HEK293 (cell line): ENCODE results near the gene KRTAP1-1.

Experiments
- CTCF ChIA-PET: fragments of 350-600 bp; formaldehyde crosslinking; extraction: SDS; loops from one replicate; lab custom pipeline; 2021; ENCODE audit warnings: antibody characterized with exemption; lab: Yijun Ruan, JAX
- POLR2A ChIA-PET: fragments of 300-600 bp; formaldehyde crosslinking; extraction: SDS; loops from one replicate; lab custom pipeline; 2020; ENCODE audit warnings: antibody characterized with exemption, inconsistent platforms; lab: Yijun Ruan, JAX
- H3K27ac ChIP-seq: fragments of 200-500 bp; sonication (Bioruptor generic); 2 replicates; pipeline ENCODE4 v1.5.1; 2014; ENCODE audit warnings: low read depth, low read length, control low read depth, inconsistent platforms; ENCODE audit errors: extremely low read depth
- H3K36me3 ChIP-seq, 2 experiments: fragments of 200-500 bp in 1 of 2; sonication (Bioruptor generic) in 1 of 2; 1 replicate in 1 of 2; 2 replicates in 1 of 2; pipeline ENCODE4 v1.5.1; 2014 to 2017; ENCODE audit warnings: inconsistent platforms in 2 of 2, low read length in 2 of 2; ENCODE audit not compliant: control insufficient read depth in 2 of 2, insufficient read depth in 1 of 2
- H3K4me1 ChIP-seq: fragments of 200-500 bp; sonication (Bioruptor generic); 2 replicates; pipeline ENCODE4 v1.5.1; 2014; ENCODE audit warnings: mild to moderate bottlenecking, low read length, inconsistent platforms; ENCODE audit not compliant: control insufficient read depth, insufficient read depth
- H3K4me3 ChIP-seq: 2 replicates; pipeline ENCODE4 v1.5.1; 2011; ENCODE audit warnings: low read depth, mild to moderate bottlenecking, control low read depth, low read length, moderate library complexity
- H3K9me3 ChIP-seq: fragments of 200-500 bp; sonication (Bioruptor generic); 2 replicates; pipeline ENCODE4 v1.5.1; 2014; ENCODE audit warnings: low read depth, low read length, inconsistent platforms; ENCODE audit not compliant: control insufficient read depth, insufficient read depth
- BCL11A ChIP-seq: fragments of 450-650 bp; formaldehyde crosslinking; IDR thresholded peaks from 2 replicates; pipeline ENCODE4 v1.5.1; 2016; ENCODE audit warnings: low read depth, missing biosample characterization, missing genetic modification characterization
- GLI2 ChIP-seq: fragments of 450-650 bp; formaldehyde crosslinking; IDR thresholded peaks from 2 replicates; pipeline ENCODE4; 2017; ENCODE audit warnings: missing biosample characterization, missing genetic modification characterization, low read depth, borderline replicate concordance
- GLIS2 ChIP-seq: fragments of 450-650 bp; formaldehyde crosslinking; IDR thresholded peaks from 2 replicates; pipeline ENCODE4 v1.5.1; 2016; ENCODE audit warnings: missing biosample characterization, missing genetic modification characterization
- KLF9 ChIP-seq: fragments of 450-650 bp; formaldehyde crosslinking; IDR thresholded peaks from 2 replicates; pipeline ENCODE4 v1.5.1; 2016; ENCODE audit warnings: missing biosample characterization, missing genetic modification characterization, low read depth
- ZBTB17 ChIP-seq: fragments of 450-650 bp; formaldehyde crosslinking; IDR thresholded peaks from 2 replicates; pipeline ENCODE4 v1.5.1; 2016; ENCODE audit warnings: missing biosample characterization, missing genetic modification characterization
- ZEB2 ChIP-seq: fragments of 450-650 bp; formaldehyde crosslinking; IDR thresholded peaks from 2 replicates; pipeline ENCODE4 v1.5.1; 2016; ENCODE audit warnings: missing biosample characterization, missing genetic modification characterization
- ZFP3 ChIP-seq: fragments of 450-650 bp; formaldehyde crosslinking; IDR thresholded peaks from 2 replicates; pipeline ENCODE4 v1.5.1; 2016; ENCODE audit warnings: low read depth, missing biosample characterization, missing genetic modification characterization
- ZFP37 ChIP-seq: fragments of 450-650 bp; formaldehyde crosslinking; IDR thresholded peaks from 2 replicates; pipeline ENCODE4 v1.5.1; 2016; ENCODE audit warnings: missing biosample characterization, missing genetic modification characterization
- ZFP41 ChIP-seq: fragments of 450-650 bp; formaldehyde crosslinking; IDR thresholded peaks from 2 replicates; pipeline ENCODE4 v1.5.1; 2016; ENCODE audit warnings: missing biosample characterization, missing genetic modification characterization, borderline replicate concordance
- ZFP69B ChIP-seq: fragments of 450-650 bp; formaldehyde crosslinking; IDR thresholded peaks from 2 replicates; pipeline ENCODE4 v1.5.1; 2016; ENCODE audit warnings: missing biosample characterization, missing genetic modification characterization
- ZNF140 ChIP-seq: fragments of 450-650 bp; formaldehyde crosslinking; IDR thresholded peaks from 2 replicates; pipeline ENCODE4 v1.5.1; 2016; ENCODE audit warnings: missing biosample characterization, missing genetic modification characterization
- ZNF202 ChIP-seq: fragments of 450-650 bp; formaldehyde crosslinking; IDR thresholded peaks from 2 replicates; pipeline ENCODE4 v1.5.1; 2016; ENCODE audit warnings: missing biosample characterization, missing genetic modification characterization, borderline replicate concordance
- ZNF223 ChIP-seq: fragments of 450-650 bp; formaldehyde crosslinking; IDR thresholded peaks from 2 replicates; pipeline ENCODE4 v1.5.1; 2016; ENCODE audit warnings: missing biosample characterization, missing genetic modification characterization
- ZNF23 ChIP-seq: fragments of 450-650 bp; formaldehyde crosslinking; IDR thresholded peaks from 2 replicates; pipeline ENCODE4 v1.5.1; 2016; ENCODE audit warnings: missing biosample characterization, missing genetic modification characterization, borderline replicate concordance
- ZNF248 ChIP-seq: fragments of 450-650 bp; formaldehyde crosslinking; IDR thresholded peaks from 2 replicates; pipeline ENCODE4 v1.5.1; 2017; ENCODE audit warnings: missing biosample characterization, missing genetic modification characterization
- ZNF426 ChIP-seq: fragments of 450-650 bp; formaldehyde crosslinking; IDR thresholded peaks from 2 replicates; pipeline ENCODE4 v1.5.1; 2017; ENCODE audit warnings: missing biosample characterization, missing genetic modification characterization, mild to moderate bottlenecking, inconsistent platforms, moderate library complexity
- ZNF558 ChIP-seq: fragments of 450-650 bp; formaldehyde crosslinking; IDR thresholded peaks from 2 replicates; pipeline ENCODE4 v1.5.1; 2016; ENCODE audit warnings: missing biosample characterization, missing genetic modification characterization
- ZNF585B ChIP-seq: fragments of 450-650 bp; formaldehyde crosslinking; IDR thresholded peaks from 2 replicates; pipeline ENCODE4 v1.5.1; 2016; ENCODE audit warnings: missing biosample characterization, missing genetic modification characterization
- ZNF629 ChIP-seq: fragments of 450-650 bp; formaldehyde crosslinking; IDR thresholded peaks from 2 replicates; pipeline ENCODE4 v1.5.1; 2017; ENCODE audit warnings: missing biosample characterization, missing genetic modification characterization
- ZNF670 ChIP-seq: fragments of 450-650 bp; formaldehyde crosslinking; IDR thresholded peaks from 2 replicates; pipeline ENCODE4 v1.5.1; 2016; ENCODE audit warnings: missing biosample characterization, missing genetic modification characterization, low read depth
- ZNF785 ChIP-seq: fragments of 450-650 bp; formaldehyde crosslinking; IDR thresholded peaks from 2 replicates; pipeline ENCODE4 v1.5.1; 2016; ENCODE audit warnings: missing biosample characterization, missing genetic modification characterization
- ZNF837 ChIP-seq: fragments of 450-650 bp; formaldehyde crosslinking; IDR thresholded peaks from 2 replicates; pipeline ENCODE4 v1.5.1; 2016; ENCODE audit warnings: missing biosample characterization, missing genetic modification characterization
- ZSCAN23 ChIP-seq: fragments of 450-650 bp; formaldehyde crosslinking; IDR thresholded peaks from 2 replicates; pipeline ENCODE4 v1.5.1; 2016; ENCODE audit warnings: missing biosample characterization, missing genetic modification characterization
- TF ChIP-seq, protein P1 (sequence below): fragments of 450-650 bp; formaldehyde crosslinking; IDR thresholded peaks from 2 replicates; pipeline ENCODE4 v1.5.1; 2016; ENCODE audit warnings: missing biosample characterization, missing genetic modification characterization
- TF ChIP-seq, protein P2 (sequence below): fragments of 450-650 bp; formaldehyde crosslinking; IDR thresholded peaks from 2 replicates; pipeline ENCODE4 v1.5.1; 2016; ENCODE audit warnings: missing biosample characterization, missing genetic modification characterization

The KRTAP1-1 gene

DNA sequence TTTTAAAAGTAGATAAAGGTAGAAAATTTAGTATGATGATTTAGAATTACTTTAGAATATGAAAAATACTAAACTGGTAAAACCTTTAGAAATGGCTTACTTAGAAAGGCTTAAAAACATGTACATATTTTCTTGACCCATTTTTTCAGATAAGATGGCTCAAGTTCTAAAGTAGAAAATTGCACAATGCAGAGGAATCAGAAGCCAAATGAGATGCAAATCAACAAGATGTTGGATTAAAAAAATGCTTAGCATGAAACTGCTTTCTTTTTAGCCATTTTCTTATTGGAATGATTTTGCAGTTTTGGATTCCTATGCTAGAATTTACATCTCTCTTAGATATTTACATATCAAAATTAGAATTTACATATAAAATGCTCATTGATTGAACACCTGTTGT is 30.8 kb downstream of the KRTAP1-1 start:
- ChIA-PET POLR2A (no interaction called here), CTCF (interaction anchor here (0.7 kb wide), 1 partner anchor 44 kb away, joined by 3 read pairs; no protein-coding TSS in a partner anchor)
- TF ChIP-seq ZNF248 (tag by site-specific recombination) = no peak
- TF ChIP-seq ZNF585B = no peak
- no peak for TF ChIP-seq ZSCAN23 (tag by site-specific recombination)
- TF ChIP-seq ZNF202 = no peak
- TF ChIP-seq ZFP37 (tag by site-specific recombination) = no peak
- no peak for TF ChIP-seq ZFP3
- no peak for TF ChIP-seq ZNF223 (tag by site-specific recombination)
- no peaks in the 10 kb centered on the region for H3K9me3 ChIP-seq
- no peaks in the 10 kb centered on the region for H3K36me3 ChIP-seq
- H3K4me3 ChIP-seq = no peak overlapping the region
- H3K27ac ChIP-seq = no peak overlapping the region
- no peaks in the 10 kb centered on the region for H3K4me1 ChIP-seq

DNA sequence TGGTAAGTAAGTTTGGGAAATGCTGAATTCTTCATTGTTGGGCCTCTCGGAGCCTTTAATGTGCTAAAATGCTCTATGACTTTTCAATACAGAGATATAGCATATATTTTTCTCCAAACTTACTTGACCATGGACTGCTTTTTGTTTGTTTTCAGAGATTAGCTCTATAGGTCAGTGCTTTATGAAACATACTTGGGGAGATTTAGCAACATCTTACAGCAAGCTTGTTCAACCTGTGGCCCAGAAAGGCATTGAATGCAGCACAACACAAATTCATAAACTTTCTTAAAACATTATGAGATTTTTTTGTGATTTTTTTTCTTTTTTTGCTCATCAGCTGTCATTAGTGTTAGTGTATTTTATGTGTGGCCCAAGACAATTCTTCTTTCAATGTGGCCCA is 31.3 kb downstream of the KRTAP1-1 start:
- CTCF ChIA-PET = interaction anchor here (0.7 kb wide), 1 partner anchor 44 kb away, joined by 3 read pairs; no protein-coding TSS in a partner anchor
- no peaks in the 10 kb centered on the region for H3K4me1 ChIP-seq
- TF ChIP-seq ZNF670 (tag by site-specific recombination) (no peak), GLIS2 (tag by site-specific recombination) (no peak), ZNF785 (tag by site-specific recombination) (no peak)
- no peak overlapping the region for H3K4me3 ChIP-seq
- no peak overlapping the region for H3K27ac ChIP-seq
- POLR2A ChIA-PET = no interaction called here
- H3K36me3 ChIP-seq = no peaks in the 10 kb centered on the region
- no peaks in the 10 kb centered on the region for H3K9me3 ChIP-seq

DNA sequence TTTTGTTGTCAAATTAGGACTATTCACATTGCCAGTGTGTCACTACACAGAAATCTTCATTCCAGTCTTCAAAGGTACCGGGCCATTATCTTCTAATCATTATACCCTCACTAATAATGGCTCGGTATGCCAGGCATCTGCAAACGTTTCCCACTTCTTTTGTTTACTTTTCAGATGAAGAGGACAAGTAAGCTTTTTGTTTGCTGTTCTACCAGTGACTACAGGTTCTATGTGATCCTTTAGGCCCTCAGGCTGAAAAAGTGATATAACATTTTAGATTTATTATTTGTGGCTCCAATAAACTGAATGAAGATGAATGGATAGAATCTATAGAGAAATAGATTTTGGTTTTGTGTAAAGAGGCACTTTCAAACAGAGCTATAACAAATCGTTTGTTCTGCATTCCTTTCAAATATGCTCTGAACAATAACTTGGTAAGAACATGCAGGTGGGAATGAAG is 31.9 kb downstream of the KRTAP1-1 start:
- CTCF ChIA-PET = interaction anchor here (0.5 kb wide), 1 partner anchor 559 kb away, joined by 5 read pairs; no protein-coding TSS in a partner anchor
- H3K4me1 ChIP-seq = no peaks in the 10 kb centered on the region
- no peak overlapping the region for H3K4me3 ChIP-seq
- POLR2A ChIA-PET = no interaction called here
- H3K9me3 ChIP-seq = no peaks in the 10 kb centered on the region
- TF ChIP-seq BCL11A = no peak
- TF ChIP-seq, all 188 proteins: peak for 0
- Histone ChIP-seq H3K36me3 (no peaks in the 10 kb centered on the region), H3K27ac (no peak overlapping the region)

DNA sequence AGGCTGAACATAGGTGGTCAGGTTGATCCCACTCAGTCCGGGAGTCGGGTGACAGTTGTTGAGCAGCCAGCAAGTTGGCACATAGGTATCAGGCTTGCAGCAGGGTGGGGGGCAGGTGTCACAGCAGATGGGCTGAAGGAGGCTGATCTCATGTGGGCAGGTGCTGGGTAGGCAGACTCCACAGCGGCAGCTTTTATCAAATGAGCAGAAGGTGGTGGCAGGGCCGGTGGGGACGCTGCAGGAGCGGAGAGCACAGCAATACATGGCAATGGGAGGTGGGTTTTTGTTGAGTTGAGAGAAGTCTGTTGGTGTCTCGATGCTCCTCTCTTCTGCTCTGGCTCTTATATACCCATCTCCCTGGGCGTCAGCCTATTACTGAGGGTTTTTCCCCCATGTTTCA is 32.4 kb downstream of the KRTAP1-1 start, which contains the start of gene KRTAP3-1:
TSS of gene KRTAP3-1 (minus strand) at position 318 of the 400 bp plus-strand sequence. CDS start at position 264, 54 bp downstream.
- Histone ChIP-seq H3K4me1 (no peaks in the 10 kb centered on the region), H3K4me3 (no peak within 1 kb of the TSS), H3K9me3 (no peaks in the 10 kb centered on the region)
- ChIA-PET CTCF (interaction anchor here (0.5 kb wide), 1 partner anchor 640 kb away, joined by 3 read pairs; no protein-coding TSS in a partner anchor), POLR2A (no interaction called here)
- TF ChIP-seq GLIS2 (tag by site-specific recombination) (no peak), ZNF629 (tag by site-specific recombination) (no peak)
- TF ChIP-seq, all 188 proteins: peak for 0
- H3K36me3 ChIP-seq = no peaks in the 10 kb centered on the region
- no peak within 1 kb of the TSS for H3K27ac ChIP-seq

DNA sequence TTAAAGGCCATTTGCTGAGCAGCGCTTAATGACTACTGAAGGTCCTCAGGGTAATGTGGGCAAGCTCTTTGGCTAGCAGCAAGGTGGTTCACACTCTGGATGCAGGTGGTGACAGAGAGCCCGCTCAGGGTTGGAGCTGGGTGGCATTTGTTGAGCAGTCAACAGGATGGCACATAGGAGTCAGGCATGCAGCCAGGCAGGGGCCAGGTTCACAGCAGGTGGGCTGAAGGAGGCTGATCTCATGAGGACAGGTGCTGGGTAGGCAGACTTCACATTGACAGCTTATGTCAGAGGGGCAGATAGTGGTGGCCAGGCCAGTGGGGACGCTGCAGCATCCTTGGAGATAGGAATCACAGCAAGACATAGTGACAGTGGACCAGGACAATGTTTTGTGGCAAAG is 36.9 kb downstream of the KRTAP1-1 start:
- no peak overlapping the region for H3K27ac ChIP-seq
- no peaks in the 10 kb centered on the region for H3K4me1 ChIP-seq
- no peak overlapping the region for H3K4me3 ChIP-seq
- ChIA-PET POLR2A (no interaction called here), CTCF (no interaction called here)
- no peaks in the 10 kb centered on the region for H3K36me3 ChIP-seq
- no peaks in the 10 kb centered on the region for H3K9me3 ChIP-seq
- TF ChIP-seq ZNF426 (tag by site-specific recombination) (no peak), GLI2 (tag by site-specific recombination) (no peak), ZEB2 (no peak), KLF9 (no peak), ZNF837 (no peak), ZFP41 (tag by site-specific recombination) (no peak), ZBTB17 (no peak), ZNF23 (no peak), ZNF558 (tag by site-specific recombination) (no peak), ZFP69B (tag by site-specific recombination) (no peak), ZNF140 (tag by site-specific recombination) (no peak)
- TF ChIP-seq, protein P1, sequence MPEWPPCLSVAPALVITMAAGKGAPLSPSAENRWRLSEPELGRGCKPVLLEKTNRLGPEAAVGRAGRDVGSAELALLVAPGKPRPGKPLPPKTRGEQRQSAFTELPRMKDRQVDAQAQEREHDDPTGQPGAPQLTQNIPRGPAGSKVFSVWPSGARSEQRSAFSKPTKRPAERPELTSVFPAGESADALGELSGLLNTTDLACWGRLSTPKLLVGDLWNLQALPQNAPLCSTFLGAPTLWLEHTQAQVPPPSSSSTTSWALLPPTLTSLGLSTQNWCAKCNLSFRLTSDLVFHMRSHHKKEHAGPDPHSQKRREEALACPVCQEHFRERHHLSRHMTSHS (tag by site-specific recombination) = no peak
- TF ChIP-seq, protein P2, sequence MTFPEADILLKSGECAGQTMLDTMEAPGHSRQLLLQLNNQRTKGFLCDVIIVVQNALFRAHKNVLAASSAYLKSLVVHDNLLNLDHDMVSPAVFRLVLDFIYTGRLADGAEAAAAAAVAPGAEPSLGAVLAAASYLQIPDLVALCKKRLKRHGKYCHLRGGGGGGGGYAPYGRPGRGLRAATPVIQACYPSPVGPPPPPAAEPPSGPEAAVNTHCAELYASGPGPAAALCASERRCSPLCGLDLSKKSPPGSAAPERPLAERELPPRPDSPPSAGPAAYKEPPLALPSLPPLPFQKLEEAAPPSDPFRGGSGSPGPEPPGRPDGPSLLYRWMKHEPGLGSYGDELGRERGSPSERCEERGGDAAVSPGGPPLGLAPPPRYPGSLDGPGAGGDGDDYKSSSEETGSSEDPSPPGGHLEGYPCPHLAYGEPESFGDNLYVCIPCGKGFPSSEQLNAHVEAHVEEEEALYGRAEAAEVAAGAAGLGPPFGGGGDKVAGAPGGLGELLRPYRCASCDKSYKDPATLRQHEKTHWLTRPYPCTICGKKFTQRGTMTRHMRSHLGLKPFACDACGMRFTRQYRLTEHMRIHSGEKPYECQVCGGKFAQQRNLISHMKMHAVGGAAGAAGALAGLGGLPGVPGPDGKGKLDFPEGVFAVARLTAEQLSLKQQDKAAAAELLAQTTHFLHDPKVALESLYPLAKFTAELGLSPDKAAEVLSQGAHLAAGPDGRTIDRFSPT (tag by site-specific recombination) = no peak
